ENCODE results near the gene MGAT3. TPM values are rescaled to one million over a fixed set of nuclear protein-coding genes. Genes with fewer than 3 reads are reported as not detected.

MGAT3 gene
- total and polyA plus RNA-seq, 2 donors from 2014 or later: 2.7 to 5.4 TPM

GRCh38 chr22:39536711-39537110 is 79.9 kb downstream of the MGAT3 start:
- Histone ChIP-seq H3K9me3 (ENCODE audit: control insufficient read depth in 2 of 3, insufficient read depth in 1 of 3, low read length in 3 of 3) (no peaks in the 10 kb centered on the region), H3K4me1 (ENCODE audit: control insufficient read depth in 2 of 3, insufficient read depth in 2 of 3, low read depth in 1 of 3, low read length in 3 of 3) (peaks cover 0 to 7% (median 4%) of the 10 kb centered on the region in 3 donors), H3K9ac (ENCODE audit: low read length in 3 of 3) (no peak overlapping the region), H3K4me3 (ENCODE audit: low read length in 3 of 3) (no peak overlapping the region), H3K27me3 (ENCODE audit: control insufficient read depth, insufficient read depth, low read length) (no peaks in the 10 kb centered on the region), H3K36me3 (ENCODE audit: control insufficient read depth in 2 of 3, insufficient read depth in 3 of 3, low read length in 3 of 3) (no peaks in the 10 kb centered on the region), H3K27ac (ENCODE audit: low read depth in 2 of 2, low read length in 2 of 2) (no peak overlapping the region)
- intact Hi-C loops (cut with DNase I): loop anchor here (10.0 kb wide), 1 partner anchor 488 kb away; no protein-coding TSS in a partner anchor
- DNase-seq (no peak), FAIRE-seq (no peak)
- no peak for TF ChIP-seq CTCF (IDR thresholded peaks at IDR 0.05; ENCODE audit: borderline replicate concordance, extremely low read depth, insufficient read depth)

DNA sequence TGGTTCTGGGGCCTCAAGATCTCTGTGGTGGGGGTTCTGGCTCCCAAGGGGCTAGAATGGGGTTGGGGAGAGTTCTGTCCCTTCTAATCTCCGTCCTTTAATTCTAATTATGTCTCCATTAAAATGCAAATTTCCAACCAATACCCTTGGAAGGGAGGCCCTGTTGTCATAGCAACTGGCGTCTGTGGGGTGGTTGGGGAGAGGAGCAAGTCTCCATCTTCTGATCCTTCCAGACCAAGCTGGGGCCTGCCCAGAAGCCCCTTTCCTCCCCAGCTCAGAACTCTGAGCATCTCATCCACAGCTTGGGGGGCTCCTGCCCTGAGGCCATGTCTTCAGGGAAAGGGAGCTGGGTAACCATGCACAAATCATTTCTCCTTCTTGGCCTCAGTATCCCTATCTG is 81.2 kb downstream of the MGAT3 start:
- Histone ChIP-seq H3K9ac (ENCODE audit: low read length in 3 of 3) (no peak overlapping the region), H3K4me3 (ENCODE audit: low read length in 3 of 3) (no peak overlapping the region), H3K9me3 (ENCODE audit: control insufficient read depth in 2 of 3, insufficient read depth in 1 of 3, low read length in 3 of 3) (no peaks in the 10 kb centered on the region), H3K27me3 (ENCODE audit: control insufficient read depth, insufficient read depth, low read length) (no peaks in the 10 kb centered on the region), H3K4me1 (ENCODE audit: control insufficient read depth in 2 of 3, insufficient read depth in 2 of 3, low read depth in 1 of 3, low read length in 3 of 3) (peaks cover 0 to 3% (median 0%) of the 10 kb centered on the region in 3 donors), H3K36me3 (ENCODE audit: control insufficient read depth in 2 of 3, insufficient read depth in 3 of 3, low read length in 3 of 3) (no peaks in the 10 kb centered on the region), H3K27ac (ENCODE audit: low read depth in 2 of 2, low read length in 2 of 2) (no peak overlapping the region)
- FAIRE-seq (no peak), DNase-seq (no peak)
- intact Hi-C loops (cut with DNase I): loop anchor here (10.0 kb wide), 1 partner anchor 487 kb away; no protein-coding TSS in a partner anchor
- no peak for TF ChIP-seq CTCF (IDR thresholded peaks at IDR 0.05; ENCODE audit: borderline replicate concordance, extremely low read depth, insufficient read depth)

Other genes with a start within 250 kb of the MGAT3 start
- gene PDGFB, start 212.0 kb upstream of the MGAT3 start, total RNA-seq: 14.2 TPM
- gene PDGFB, start 212.0 kb upstream of the MGAT3 start, polyA plus RNA-seq (ENCODE audit: insufficient read depth, low read depth, low replicate concordance): 10.4 TPM
- gene RPL3, start 137.4 kb upstream of the MGAT3 start, total RNA-seq: 1,862 TPM
- 2,443 TPM for gene RPL3, start 137.4 kb upstream of the MGAT3 start, polyA plus RNA-seq (ENCODE audit: insufficient read depth, low read depth, low replicate concordance)
- gene SYNGR1, start 107.0 kb upstream of the MGAT3 start, total RNA-seq: 21.5 TPM
- gene SYNGR1, start 107.0 kb upstream of the MGAT3 start, polyA plus RNA-seq (ENCODE audit: insufficient read depth, low read depth, low replicate concordance): 43.0 TPM
- 30.9 TPM for gene TAB1, start 57.2 kb upstream of the MGAT3 start, total RNA-seq
- gene TAB1, start 57.2 kb upstream of the MGAT3 start, polyA plus RNA-seq (ENCODE audit: insufficient read depth, low read depth, low replicate concordance): 14.4 TPM
- 27.9 TPM for gene MIEF1, start 45.3 kb downstream of the MGAT3 start, total RNA-seq
- gene MIEF1, start 45.3 kb downstream of the MGAT3 start, polyA plus RNA-seq (ENCODE audit: insufficient read depth, low read depth, low replicate concordance): 13.0 TPM
- 261 TPM for gene ATF4, start 63.5 kb downstream of the MGAT3 start, total RNA-seq
- 293 TPM for gene ATF4, start 63.5 kb downstream of the MGAT3 start, polyA plus RNA-seq (ENCODE audit: insufficient read depth, low read depth, low replicate concordance)
- 51.8 TPM for gene RPS19BP1, start 75.7 kb downstream of the MGAT3 start, total RNA-seq
- 180 TPM for gene RPS19BP1, start 75.7 kb downstream of the MGAT3 start, polyA plus RNA-seq (ENCODE audit: insufficient read depth, low read depth, low replicate concordance)
- gene CACNA1I, start 113.7 kb downstream of the MGAT3 start, total RNA-seq: 0.63 TPM
- not detected for gene CACNA1I, start 113.7 kb downstream of the MGAT3 start, polyA plus RNA-seq (ENCODE audit: insufficient read depth, low read depth, low replicate concordance)

Data from kidney (tissue), 14 donors.